ENCODE measurements around the gene DIP2A.

- no peak for TF ChIP-seq CHD2 (IDR thresholded peaks at IDR 0.05; ENCODE audit: low read length)
- TF ChIP-seq TAF1 (IDR thresholded peaks at IDR 0.05; ENCODE audit: low read depth, low read length), result no peak
Measured at GRCh38 chr21:46426313-46427046, 32.2 kb upstream of the DIP2A start.
